Measurements from ENCODE around the gene WDR83.
"Not testable (repeated sequence)": the region's sequence is repeated elsewhere in the genome, so short reads cannot be mapped to it uniquely, and the experiment has no call there.

WDR83 gene

GRCh38 chr19:12666265-12667048 is at the start of gene WDR83, which contains the start of gene MAN2B1:
WDR83 (plus strand) TSS chr19:12666807; CDS start chr19:12669791, 2,984 bp downstream.
MAN2B1 (minus strand) TSS chr19:12666742; CDS start chr19:12666701, 41 bp downstream.
- peak; percentile 82 to 85 for DNase-seq

- DNase-seq, result no peak
These were observed 49.0 kb upstream of the WDR83 start for GRCh38 chr19:12617646-12618045.

GRCh38 chr19:12621253-12622024 is 45.2 kb upstream of the WDR83 start:
- DNase-seq, result not testable (repeated sequence)

GRCh38 chr19:12623361-12624031 is 43.1 kb upstream of the WDR83 start:
- no peak for DNase-seq

- DNase-seq, result no peak
These were observed 39.6 kb upstream of the WDR83 start for GRCh38 chr19:12626958-12627357.

GRCh38 chr19:12628040-12629022 is 38.3 kb upstream of the WDR83 start:
- DNase-seq, result no peak

GRCh38 chr19:12629215-12629614 is 37.4 kb upstream of the WDR83 start:
- DNase-seq, result no peak

- DNase-seq, result no peak
These were observed 30.0 kb upstream of the WDR83 start for GRCh38 chr19:12636631-12637030.

GRCh38 chr19:12638611-12639182 is 27.9 kb upstream of the WDR83 start:
- no peak for DNase-seq

GRCh38 chr19:12639901-12640613 is 26.6 kb upstream of the WDR83 start:
- DNase-seq, result peak; percentile 84 to 88

GRCh38 chr19:12641456-12641855 is 25.2 kb upstream of the WDR83 start:
- DNase-seq, result no peak

GRCh38 chr19:12642506-12642905 is 24.1 kb upstream of the WDR83 start:
- no peak for DNase-seq

GRCh38 chr19:12643716-12644115 is 22.9 kb upstream of the WDR83 start:
- DNase-seq, result not testable (repeated sequence)

GRCh38 chr19:12646551-12646950 is 20.1 kb upstream of the WDR83 start:
- no peak for DNase-seq

GRCh38 chr19:12647047-12647446 is 19.6 kb upstream of the WDR83 start:
- DNase-seq, result no peak

- peak; percentile 35 to 56 for DNase-seq
These were observed 19.0 kb upstream of the WDR83 start for GRCh38 chr19:12647490-12648071.

- DNase-seq, result no peak
These were observed 18.5 kb upstream of the WDR83 start for GRCh38 chr19:12648088-12648487.

GRCh38 chr19:12649941-12650340 is 16.7 kb upstream of the WDR83 start:
- DNase-seq, result no peak

GRCh38 chr19:12652219-12652618 is 14.4 kb upstream of the WDR83 start:
- no peak for DNase-seq

- no peak for DNase-seq
These were observed 11.1 kb upstream of the WDR83 start for GRCh38 chr19:12655546-12655945.

Measured in CD4-positive, alpha-beta T cell treated with Interleukin-1 beta for 1 hour (primary cell).